SK-N-SH (cell line): ENCODE results near the gene GRM7. TPM values are rescaled to one million over a fixed set of nuclear protein-coding genes. Genes with fewer than 3 reads are reported as not detected.

Experiments used
- CTCF ChIA-PET: fragments of 300-600, 350-600 bp; formaldehyde crosslinking; extraction: SDS; loops from one replicate; lab custom pipeline; 2021; lab: Yijun Ruan, JAX
- POLR2A ChIA-PET: fragments of 350-600 bp; sonication (Branson Sonifier 250); formaldehyde crosslinking; extraction: SDS; loops from one replicate; lab custom pipeline; 2020; ENCODE audit warnings: antibody characterized with exemption, inconsistent platforms; lab: Yijun Ruan, JAX
- DNase-seq: peaks from one replicate; pipeline ENCODE4 v3.0.0; 2012
- H2AFZ ChIP-seq: fragments of 200-600 bp; sonication (generic); 2 replicates; pipeline ENCODE4 v1.8.1; 2016; ENCODE audit warnings: antibody characterized with exemption, mild to moderate bottlenecking, low read depth
- H3F3A ChIP-seq: fragments of 200-600 bp; sonication (generic); replicated peaks from 2 replicates; pipeline ENCODE3; 2016; ENCODE audit warnings: antibody characterized with exemption, mild to moderate bottlenecking; ENCODE audit not compliant: insufficient read depth
- H3K27ac ChIP-seq, 2 experiments: fragments of 200-500 bp in 1 of 2; fragments of 200-600 bp in 1 of 2; sonication (Bioruptor generic) in 1 of 2; sonication (generic), shearing (Covaris generic) in 1 of 2; 2 replicates each; pipeline versions ENCODE4 v1.5.1 to v1.6.1; 2014 to 2016; ENCODE audit warnings: low read depth in 2 of 2, inconsistent platforms in 1 of 2, low read length in 1 of 2, mild to moderate bottlenecking in 1 of 2, mixed read lengths in 1 of 2
- H3K27me3 ChIP-seq: fragments of 200-600 bp; sonication (generic), shearing (Covaris generic); 2 replicates; pipeline ENCODE4 v1.6.1; 2016; ENCODE audit warnings: mixed run types; ENCODE audit not compliant: insufficient read depth
- H3K36me3 ChIP-seq, 2 experiments: fragments of 200-500 bp in 1 of 2; fragments of 200-600 bp in 1 of 2; sonication (Bioruptor generic) in 1 of 2; sonication (generic) in 1 of 2; replicated peaks in 1 of 2; 2 replicates each; pipeline versions ENCODE3 to v1.5.1; 2014 to 2016; ENCODE audit warnings: low read length in 1 of 2, mild to moderate bottlenecking in 1 of 2; ENCODE audit not compliant: insufficient read depth in 2 of 2, control insufficient read depth in 1 of 2
- H3K4me1 ChIP-seq, 2 experiments: fragments of 200-500 bp in 1 of 2; fragments of 200-600 bp in 1 of 2; sonication (Bioruptor generic) in 1 of 2; sonication (generic), shearing (Covaris generic) in 1 of 2; 2 replicates each; pipeline versions ENCODE4 v1.5.1 to v1.6.1; 2014 to 2016; ENCODE audit warnings: low read depth in 1 of 2, low read length in 1 of 2, mixed run types in 1 of 2; ENCODE audit not compliant: insufficient read depth in 2 of 2, control insufficient read depth in 1 of 2
- H3K4me2 ChIP-seq: fragments of 200-600 bp; sonication (generic), shearing (Covaris generic); 2 replicates; pipeline ENCODE4 v1.6.1; 2017; ENCODE audit warnings: mixed run types
- H3K4me3 ChIP-seq, 2 experiments: fragments of 200-500 bp in 1 of 2; fragments of 200-600 bp in 1 of 2; sonication (Bioruptor generic) in 1 of 2; sonication (generic), shearing (Covaris generic) in 1 of 2; 2 replicates each; pipeline versions ENCODE4 v1.5.1 to v1.8.1; 2014 to 2016; ENCODE audit warnings: low read depth in 2 of 2, inconsistent platforms in 1 of 2, low read length in 1 of 2, mild to moderate bottlenecking in 1 of 2, mixed read lengths in 1 of 2, moderate library complexity in 1 of 2
- H3K79me2 ChIP-seq: fragments of 200-600 bp; sonication (generic); 2 replicates; pipeline ENCODE4 v1.8.1; 2017; ENCODE audit warnings: mild to moderate bottlenecking; ENCODE audit not compliant: insufficient read depth
- H3K9ac ChIP-seq: fragments of 200-600 bp; sonication (generic); 2 replicates; pipeline ENCODE4 v1.6.1; 2017; ENCODE audit warnings: mixed run types
- H3K9me2 ChIP-seq: fragments of 200-600 bp; sonication (generic); 2 replicates; pipeline ENCODE4 v1.6.1; 2017; ENCODE audit warnings: mixed run types
- H3K9me3 ChIP-seq: fragments of 200-600 bp; sonication (generic); 2 replicates; pipeline ENCODE4 v1.6.1; 2017; ENCODE audit warnings: mixed run types, mild to moderate bottlenecking, moderate library complexity
- H4K20me1 ChIP-seq: fragments of 200-600 bp; sonication (generic); 2 replicates; pipeline ENCODE4 v1.6.1; 2017; ENCODE audit warnings: mild to moderate bottlenecking, mixed run types; ENCODE audit not compliant: insufficient read depth
- EP300 ChIP-seq, 2 experiments: IDR thresholded peaks; 2 replicates each; pipeline versions ENCODE4 v1.4.0 to v1.6.1; 2012; ENCODE audit warnings: borderline replicate concordance in 1 of 2, low read depth in 1 of 2, low read length in 1 of 2
- EZH2phosphoT487 ChIP-seq: fragments of 200-600 bp; sonication (generic); IDR thresholded peaks from 2 replicates; pipeline ENCODE4 v1.6.1; 2017; ENCODE audit warnings: low read depth, mixed run types, mild to moderate bottlenecking, antibody characterized with exemption, moderate library complexity, borderline replicate concordance
- IRF3 ChIP-seq: fragments of 150-350 bp; IDR thresholded peaks from 2 replicates; pipeline ENCODE4 v1.6.1; 2016; ENCODE audit warnings: mild to moderate bottlenecking, low read depth, low read length
- MEF2A ChIP-seq: IDR thresholded peaks from 2 replicates; pipeline ENCODE4 v1.4.0; 2012; ENCODE audit warnings: low read depth, borderline replicate concordance
- NFIC ChIP-seq: IDR thresholded peaks from 2 replicates; pipeline ENCODE4 v1.4.0; 2012; ENCODE audit warnings: borderline replicate concordance
- PBX3 ChIP-seq: IDR thresholded peaks from 2 replicates; pipeline ENCODE4; 2012
- RCOR1 ChIP-seq: fragments of 150-350 bp; IDR thresholded peaks from 2 replicates; pipeline ENCODE4 v1.6.1; 2017; ENCODE audit warnings: antibody characterized with exemption, low read length
- RFX5 ChIP-seq: IDR thresholded peaks from 2 replicates; pipeline ENCODE4 v1.6.1; 2012; ENCODE audit warnings: mild to moderate bottlenecking, improper control_type of control experiment, low read length
- SMC3 ChIP-seq: IDR thresholded peaks from 2 replicates; pipeline ENCODE4 v1.6.1; 2012; ENCODE audit warnings: low read depth, low read length, improper control_type of control experiment
- USF2 ChIP-seq: fragments of 150-350 bp; IDR thresholded peaks from 2 replicates; pipeline ENCODE4 v1.6.1; 2017; ENCODE audit warnings: antibody characterized with exemption, low read length, low read depth, borderline replicate concordance
- ZBTB33 ChIP-seq: IDR thresholded peaks from 2 replicates; pipeline ENCODE4 v1.4.0; 2012; ENCODE audit warnings: low read depth, borderline replicate concordance
- WGBS: methylation state at CpG from one replicate; pipeline ENCODE4 v1.1.6; 2017; ENCODE audit warnings: low lambda C conversion rate; 5-methylcytosine and 5-hydroxymethylcytosine counted together
- polyA plus RNA-seq, 3 experiments: library from polyadenylated mRNA; depleted of rRNA; stranded (reverse); fragments of >200 nt; gene quantifications; 2 replicates each; pipeline ENCODE4 v1.2.3, GENCODE V29; 2012
- TF ChIP-seq, protein P1 (sequence below): fragments of 200-600 bp; sonication (generic); IDR thresholded peaks from 2 replicates; pipeline ENCODE4 v1.6.1; 2017; ENCODE audit warnings: antibody characterized with exemption, mild to moderate bottlenecking, moderate library complexity
- TF ChIP-seq, protein P2 (sequence below): IDR thresholded peaks from 2 replicates; pipeline ENCODE4 v1.6.1; 2012; ENCODE audit warnings: mild to moderate bottlenecking, low read depth, low read length, moderate library complexity

Gene GRM7
- polyA plus RNA-seq, 1 of the 3 experiments (the other 2 are of a cell fraction), result 0.03 TPM

- Histone ChIP-seq H4K20me1 (no peaks in the 10 kb centered on the region), H3K4me3 (no peak overlapping the region), H3K4me2 (no peak overlapping the region), H3K9ac (no peak overlapping the region), H3K79me2 (no peaks in the 10 kb centered on the region), H3K4me1 (no peaks in the 10 kb centered on the region; a peak in 1 of 4 replicates), H3K9me3 (0 out of 2 replicates have a peak, but pooled peaks cover 3% of the 10 kb centered on the region), H3K9me2 (no peaks in the 10 kb centered on the region), H3K36me3 (no peaks in the 10 kb centered on the region), H3K27ac (no peak overlapping the region), H3K27me3 (no peaks in the 10 kb centered on the region), H3F3A (no peaks in the 10 kb centered on the region), H2AFZ (no peak overlapping the region)
- CTCF ChIA-PET, result interaction anchor here (1.3 kb wide), 1 partner anchor 14 kb away, joined by 3 read pairs; no protein-coding TSS in a partner anchor
- 25% methylated on average over 1 of the region's 1 CpG for WGBS
- no peak for DNase-seq
- POLR2A ChIA-PET, result no interaction called here
- TF ChIP-seq IRF3, result no peak
- no peak for TF ChIP-seq MEF2A
- TF ChIP-seq, protein P1, sequence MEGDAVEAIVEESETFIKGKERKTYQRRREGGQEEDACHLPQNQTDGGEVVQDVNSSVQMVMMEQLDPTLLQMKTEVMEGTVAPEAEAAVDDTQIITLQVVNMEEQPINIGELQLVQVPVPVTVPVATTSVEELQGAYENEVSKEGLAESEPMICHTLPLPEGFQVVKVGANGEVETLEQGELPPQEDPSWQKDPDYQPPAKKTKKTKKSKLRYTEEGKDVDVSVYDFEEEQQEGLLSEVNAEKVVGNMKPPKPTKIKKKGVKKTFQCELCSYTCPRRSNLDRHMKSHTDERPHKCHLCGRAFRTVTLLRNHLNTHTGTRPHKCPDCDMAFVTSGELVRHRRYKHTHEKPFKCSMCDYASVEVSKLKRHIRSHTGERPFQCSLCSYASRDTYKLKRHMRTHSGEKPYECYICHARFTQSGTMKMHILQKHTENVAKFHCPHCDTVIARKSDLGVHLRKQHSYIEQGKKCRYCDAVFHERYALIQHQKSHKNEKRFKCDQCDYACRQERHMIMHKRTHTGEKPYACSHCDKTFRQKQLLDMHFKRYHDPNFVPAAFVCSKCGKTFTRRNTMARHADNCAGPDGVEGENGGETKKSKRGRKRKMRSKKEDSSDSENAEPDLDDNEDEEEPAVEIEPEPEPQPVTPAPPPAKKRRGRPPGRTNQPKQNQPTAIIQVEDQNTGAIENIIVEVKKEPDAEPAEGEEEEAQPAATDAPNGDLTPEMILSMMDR, result no peak
- no peak for TF ChIP-seq USF2
- no peak for TF ChIP-seq RFX5
- no peak for TF ChIP-seq NFIC
- TF ChIP-seq SMC3, result no peak
Observed at GRCh38 chr3:6915898-6916297, 55.0 kb downstream of the GRM7 start.

- H2AFZ ChIP-seq, result no peak overlapping the region
- 31% methylated on average over 8 of the region's 8 CpGs for WGBS
- no peaks in the 10 kb centered on the region for H3K36me3 ChIP-seq
- no peaks in the 10 kb centered on the region for H3K27me3 ChIP-seq
- H3F3A ChIP-seq, result no peaks in the 10 kb centered on the region
- H3K4me1 ChIP-seq, result no peaks in the 10 kb centered on the region; a peak in 1 of 4 replicates
- no peak for DNase-seq
- no peaks in the 10 kb centered on the region for H3K79me2 ChIP-seq
- H3K9me3 ChIP-seq, result no peaks in the 10 kb centered on the region
- no peak overlapping the region for H3K4me3 ChIP-seq
- ChIA-PET CTCF (no interaction called here), POLR2A (no interaction called here)
- H4K20me1 ChIP-seq, result no peaks in the 10 kb centered on the region
- no peak overlapping the region for H3K27ac ChIP-seq
- no peak overlapping the region for H3K9ac ChIP-seq
- H3K9me2 ChIP-seq, result no peaks in the 10 kb centered on the region
- H3K4me2 ChIP-seq, result no peak overlapping the region
- TF ChIP-seq EP300 (IDR thresholded peaks at IDR 0.05; ENCODE audit: borderline replicate concordance in 1 of 2, low read depth in 1 of 2, low read length in 1 of 2) (no peak), NFIC (no peak), PBX3 (no peak), RCOR1 (no peak), ZBTB33 (no peak), EZH2phosphoT487 (no peak)
- TF ChIP-seq, protein P2, sequence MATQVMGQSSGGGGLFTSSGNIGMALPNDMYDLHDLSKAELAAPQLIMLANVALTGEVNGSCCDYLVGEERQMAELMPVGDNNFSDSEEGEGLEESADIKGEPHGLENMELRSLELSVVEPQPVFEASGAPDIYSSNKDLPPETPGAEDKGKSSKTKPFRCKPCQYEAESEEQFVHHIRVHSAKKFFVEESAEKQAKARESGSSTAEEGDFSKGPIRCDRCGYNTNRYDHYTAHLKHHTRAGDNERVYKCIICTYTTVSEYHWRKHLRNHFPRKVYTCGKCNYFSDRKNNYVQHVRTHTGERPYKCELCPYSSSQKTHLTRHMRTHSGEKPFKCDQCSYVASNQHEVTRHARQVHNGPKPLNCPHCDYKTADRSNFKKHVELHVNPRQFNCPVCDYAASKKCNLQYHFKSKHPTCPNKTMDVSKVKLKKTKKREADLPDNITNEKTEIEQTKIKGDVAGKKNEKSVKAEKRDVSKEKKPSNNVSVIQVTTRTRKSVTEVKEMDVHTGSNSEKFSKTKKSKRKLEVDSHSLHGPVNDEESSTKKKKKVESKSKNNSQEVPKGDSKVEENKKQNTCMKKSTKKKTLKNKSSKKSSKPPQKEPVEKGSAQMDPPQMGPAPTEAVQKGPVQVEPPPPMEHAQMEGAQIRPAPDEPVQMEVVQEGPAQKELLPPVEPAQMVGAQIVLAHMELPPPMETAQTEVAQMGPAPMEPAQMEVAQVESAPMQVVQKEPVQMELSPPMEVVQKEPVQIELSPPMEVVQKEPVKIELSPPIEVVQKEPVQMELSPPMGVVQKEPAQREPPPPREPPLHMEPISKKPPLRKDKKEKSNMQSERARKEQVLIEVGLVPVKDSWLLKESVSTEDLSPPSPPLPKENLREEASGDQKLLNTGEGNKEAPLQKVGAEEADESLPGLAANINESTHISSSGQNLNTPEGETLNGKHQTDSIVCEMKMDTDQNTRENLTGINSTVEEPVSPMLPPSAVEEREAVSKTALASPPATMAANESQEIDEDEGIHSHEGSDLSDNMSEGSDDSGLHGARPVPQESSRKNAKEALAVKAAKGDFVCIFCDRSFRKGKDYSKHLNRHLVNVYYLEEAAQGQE, result no peak
Observed at GRCh38 chr3:6921066-6921465, 60.2 kb downstream of the GRM7 start.
